GM06990 (cell line): ENCODE results near the gene CNTNAP5.

ENCODE experiments used
- DNase-seq: peaks from one replicate; pipeline ENCODE4 v3.0.0-alpha.2; 2011; ENCODE audit not compliant: insufficient read length; ENCODE audit errors: extremely low read depth
- H3K27me3 ChIP-seq: replicated peaks from 2 replicates; pipeline ENCODE4 v1.6.0; 2011; ENCODE audit warnings: low read length; ENCODE audit not compliant: control insufficient read depth, insufficient read depth
- H3K36me3 ChIP-seq: 2 replicates; pipeline ENCODE4 v1.5.1; 2011; ENCODE audit warnings: low read length; ENCODE audit not compliant: control insufficient read depth, insufficient read depth
- H3K4me3 ChIP-seq: replicated peaks from 2 replicates; pipeline ENCODE4 v1.5.1; 2011; ENCODE audit warnings: low read depth, mild to moderate bottlenecking, control low read depth, low read length
- CTCF ChIP-seq: IDR thresholded peaks from 2 replicates; pipeline ENCODE4 v1.5.1; 2011; ENCODE audit warnings: low read length, control low read depth, mild to moderate bottlenecking, inconsistent platforms; ENCODE audit not compliant: insufficient read depth, poor library complexity, severe bottlenecking

Gene CNTNAP5

DNA sequence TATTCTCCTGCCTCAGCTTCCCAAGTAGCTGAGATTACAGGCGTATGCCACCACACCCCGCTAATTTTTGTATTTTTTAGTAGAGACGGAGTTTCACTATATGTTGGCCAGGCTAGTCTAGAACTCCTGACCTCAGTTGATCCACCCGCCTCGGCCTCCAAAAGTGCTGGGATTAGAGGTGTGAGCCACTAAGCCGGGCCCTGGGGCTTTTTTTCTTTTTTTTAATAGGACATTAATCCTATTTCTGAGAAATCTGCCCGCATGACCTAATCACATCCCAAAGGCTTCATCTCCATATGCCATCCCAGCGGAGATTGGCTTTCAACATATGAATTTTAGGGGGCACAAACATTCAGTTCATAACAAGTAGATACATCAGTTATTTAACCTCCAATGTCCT is 128.6 kb downstream of the CNTNAP5 start:
- Histone ChIP-seq H3K36me3 (no peaks in the 10 kb centered on the region), H3K27me3 (no peaks in the 10 kb centered on the region), H3K4me3 (no peak overlapping the region)
- DNase-seq, result no peak
- no peak for TF ChIP-seq CTCF

DNA sequence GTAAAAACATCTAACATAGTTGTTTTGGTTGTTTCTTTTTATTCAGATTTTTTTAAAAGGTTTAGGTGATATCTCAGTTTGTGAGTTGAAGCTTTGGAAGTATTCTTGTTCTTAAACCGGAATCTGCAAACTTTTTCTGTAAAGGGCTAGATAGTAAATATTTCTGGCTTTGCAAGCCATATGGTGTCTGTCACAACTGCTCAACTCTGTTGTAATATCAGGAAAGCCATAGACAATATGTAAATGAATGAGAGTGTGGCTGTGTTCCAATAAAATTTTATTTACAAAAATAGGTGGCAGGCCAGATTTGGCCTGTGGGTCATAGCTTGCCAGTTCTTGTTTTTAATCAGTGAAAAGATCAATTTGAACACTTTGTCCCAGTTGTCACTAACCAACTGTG is 134.1 kb downstream of the CNTNAP5 start:
- Histone ChIP-seq H3K36me3 (no peaks in the 10 kb centered on the region), H3K27me3 (no peaks in the 10 kb centered on the region), H3K4me3 (no peak overlapping the region)
- DNase-seq, result no peak
- no peak for TF ChIP-seq CTCF

DNA sequence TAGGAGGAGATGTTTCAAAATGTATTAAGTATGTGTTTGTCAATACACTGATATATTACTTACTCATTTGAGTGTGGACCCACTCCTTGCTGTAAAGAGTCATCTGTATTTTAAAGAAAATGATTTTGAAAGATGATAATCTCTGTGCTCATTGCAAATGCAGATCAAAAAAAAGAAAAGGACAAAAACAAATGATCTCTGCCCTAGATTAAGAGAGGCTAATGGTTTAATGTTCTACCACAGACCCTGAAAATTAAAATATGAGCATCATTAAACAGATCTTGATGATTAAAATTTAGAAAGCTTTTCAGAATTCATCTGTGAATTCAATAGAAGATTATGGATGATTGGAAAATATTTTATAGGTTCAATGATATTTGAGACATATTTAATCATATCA is 136.5 kb downstream of the CNTNAP5 start:
- no peaks in the 10 kb centered on the region for H3K36me3 ChIP-seq
- no peak overlapping the region for H3K4me3 ChIP-seq
- no peak for DNase-seq
- no peak for TF ChIP-seq CTCF
- H3K27me3 ChIP-seq, result no peaks in the 10 kb centered on the region

GRCh38 chr2:124162256-124162655 is 137.2 kb downstream of the CNTNAP5 start:
- TF ChIP-seq CTCF, result no peak
- Histone ChIP-seq H3K27me3 (no peaks in the 10 kb centered on the region), H3K4me3 (no peak overlapping the region), H3K36me3 (no peaks in the 10 kb centered on the region)
- no peak for DNase-seq

DNA sequence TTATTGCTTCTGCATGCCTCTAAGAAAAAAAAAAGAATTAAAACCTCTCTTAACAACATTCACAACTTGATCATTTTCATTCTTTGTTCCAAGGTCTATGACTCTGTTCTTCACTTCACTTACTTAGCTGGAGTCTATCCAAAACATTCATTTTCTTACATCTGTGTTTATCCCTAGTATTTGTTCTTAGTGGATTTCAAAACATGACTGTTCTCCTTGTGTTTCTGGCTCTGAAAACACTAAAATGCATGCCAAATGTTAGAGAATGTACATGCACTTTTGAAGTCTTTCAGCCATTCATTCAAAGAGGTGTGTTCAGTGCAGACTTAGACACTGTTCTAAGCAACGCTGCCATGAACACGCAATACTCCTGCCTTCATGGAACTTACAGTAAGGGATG is 138.8 kb downstream of the CNTNAP5 start:
- no peak for DNase-seq
- H3K27me3 ChIP-seq, result no peaks in the 10 kb centered on the region
- no peaks in the 10 kb centered on the region for H3K36me3 ChIP-seq
- H3K4me3 ChIP-seq, result no peak overlapping the region
- no peak for TF ChIP-seq CTCF

DNA sequence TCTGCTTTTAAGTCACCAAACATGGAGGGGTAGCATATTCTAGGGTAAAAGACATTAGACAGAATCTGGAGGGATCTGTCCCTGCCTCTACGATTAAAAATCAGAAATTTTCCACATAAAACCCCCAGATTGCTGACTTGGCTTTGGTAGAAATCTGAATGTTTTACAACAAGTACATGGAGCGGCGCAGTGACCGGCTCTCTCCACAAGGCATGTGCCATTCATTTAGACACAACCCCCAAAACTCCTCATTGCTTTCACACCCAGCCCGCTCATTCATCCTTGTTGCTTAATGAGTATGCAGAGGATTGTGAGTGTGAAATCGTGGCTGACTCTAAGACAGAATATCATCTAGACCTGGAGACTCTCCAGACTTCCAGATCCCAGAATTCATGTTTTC is 140.6 kb downstream of the CNTNAP5 start:
- no peak for TF ChIP-seq CTCF
- no peak overlapping the region for H3K4me3 ChIP-seq
- no peaks in the 10 kb centered on the region for H3K27me3 ChIP-seq
- H3K36me3 ChIP-seq, result no peaks in the 10 kb centered on the region
- DNase-seq, result no peak
